Measurements from ENCODE around the gene SLC15A1.

Gene SLC15A1

GRCh38 chr13:98693756-98694155, 58.7 kb downstream of the SLC15A1 start:
- DNase-seq (ENCODE audit: low read depth), result no peak

- no peak for DNase-seq (ENCODE audit: low read depth)
Measured at GRCh38 chr13:98691360-98691759, 61.1 kb downstream of the SLC15A1 start.

- no peak for DNase-seq (ENCODE audit: low read depth)
Measured at GRCh38 chr13:98690348-98691022, 62.0 kb downstream of the SLC15A1 start.

GRCh38 chr13:98689347-98689968, 63.0 kb downstream of the SLC15A1 start:
- no peak for DNase-seq (ENCODE audit: low read depth)

GRCh38 chr13:98688373-98688772, 64.1 kb downstream of the SLC15A1 start:
- no peak for DNase-seq (ENCODE audit: low read depth)

- DNase-seq (ENCODE audit: low read depth), result no peak
Measured at GRCh38 chr13:98687319-98687718, 65.2 kb downstream of the SLC15A1 start.

- DNase-seq (ENCODE audit: low read depth), result no peak
Measured at GRCh38 chr13:98686270-98686669, 66.2 kb downstream of the SLC15A1 start.

GRCh38 chr13:98685146-98685545, 67.3 kb downstream of the SLC15A1 start:
- no peak for DNase-seq (ENCODE audit: low read depth)

GRCh38 chr13:98681049-98681448, 71.4 kb downstream of the SLC15A1 start:
- DNase-seq (ENCODE audit: low read depth), result no peak

GRCh38 chr13:98678741-98679140, 73.7 kb downstream of the SLC15A1 start:
- no peak for DNase-seq (ENCODE audit: low read depth)

- DNase-seq (ENCODE audit: low read depth), result no peak
Measured at GRCh38 chr13:98677398-98677797, 75.1 kb downstream of the SLC15A1 start.

GRCh38 chr13:98676239-98676638, 76.2 kb downstream of the SLC15A1 start:
- DNase-seq (ENCODE audit: low read depth), result no peak

GRCh38 chr13:98675837-98676236, 76.6 kb downstream of the SLC15A1 start:
- no peak for DNase-seq (ENCODE audit: low read depth)

- DNase-seq (ENCODE audit: low read depth), result no peak
Measured at GRCh38 chr13:98675066-98675465, 77.4 kb downstream of the SLC15A1 start.

GRCh38 chr13:98672947-98673613, 79.4 kb downstream of the SLC15A1 start:
- DNase-seq (ENCODE audit: low read depth), result peak; percentile 24

- no peak for DNase-seq (ENCODE audit: low read depth)
Measured at GRCh38 chr13:98668155-98668554, 84.3 kb downstream of the SLC15A1 start.

- DNase-seq (ENCODE audit: low read depth), result no peak
Measured at GRCh38 chr13:98665638-98665995, 86.9 kb downstream of the SLC15A1 start.

GRCh38 chr13:98664924-98665637, 87.4 kb downstream of the SLC15A1 start:
- no peak for DNase-seq (ENCODE audit: low read depth)

- DNase-seq (ENCODE audit: low read depth), result no peak
Measured at GRCh38 chr13:98664510-98664909, 88.0 kb downstream of the SLC15A1 start.

GRCh38 chr13:98664047-98664446, 88.4 kb downstream of the SLC15A1 start:
- DNase-seq (ENCODE audit: low read depth), result peak; percentile 51

GRCh38 chr13:98658131-98658530, 94.3 kb downstream of the SLC15A1 start:
- no peak for DNase-seq (ENCODE audit: low read depth)

GRCh38 chr13:98657506-98658085, 94.9 kb downstream of the SLC15A1 start:
- DNase-seq (ENCODE audit: low read depth), result no peak

Data from stimulated activated CD4-positive, alpha-beta T cell treated with anti-CD3 and anti-CD28 coated beads, Interleukin-2, amount 100 ng/mL, for 4 hours (primary cell).